D721Med (cell line): ENCODE data around the gene OR2M5.

ENCODE experiments used
- DNase-seq: peaks from one replicate; pipeline ENCODE4 v3.0.0; 2011; ENCODE audit warnings: low spot score; ENCODE audit not compliant: insufficient read length
- FAIRE-seq: peaks from 2 replicates; lab custom pipeline; 2011; peaks lifted over from hg19 to GRCh38; lab: Jason Lieb, UNC
- TF ChIP-seq, protein P1 (sequence below): IDR thresholded peaks from 2 replicates; pipeline ENCODE4 v1.5.1; 2012; ENCODE audit warnings: mild to moderate bottlenecking, control low read depth; ENCODE audit not compliant: insufficient read depth; ENCODE audit errors: missing control alignments

Gene OR2M5

DNA sequence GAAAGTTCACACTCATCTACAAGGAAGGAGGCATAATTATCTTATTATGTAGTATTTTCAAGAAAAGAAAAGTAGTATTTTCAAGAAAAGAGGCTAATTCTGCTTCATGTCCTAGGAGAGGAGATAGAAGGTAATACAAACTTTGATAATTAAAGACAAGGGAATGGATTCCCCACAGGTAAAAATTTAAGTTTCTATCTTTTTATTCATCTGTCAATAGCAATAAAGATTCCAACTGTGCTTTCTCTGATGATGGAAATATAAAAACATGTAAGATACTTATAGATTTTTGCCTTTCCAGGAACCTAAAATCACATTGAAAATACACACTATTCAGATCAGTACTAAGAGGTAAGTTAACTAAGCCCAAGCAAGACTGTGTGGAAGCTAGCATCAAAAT lies 29.6 kb downstream of the OR2M5 start, which contains the start of gene OR2M2:
TSS of gene OR2M2 (plus strand) at position 301 of the 400 bp plus-strand sequence. CDS start 5,165 bp downstream, outside the sequence.
- FAIRE-seq (no peak), DNase-seq (no peak)

DNA sequence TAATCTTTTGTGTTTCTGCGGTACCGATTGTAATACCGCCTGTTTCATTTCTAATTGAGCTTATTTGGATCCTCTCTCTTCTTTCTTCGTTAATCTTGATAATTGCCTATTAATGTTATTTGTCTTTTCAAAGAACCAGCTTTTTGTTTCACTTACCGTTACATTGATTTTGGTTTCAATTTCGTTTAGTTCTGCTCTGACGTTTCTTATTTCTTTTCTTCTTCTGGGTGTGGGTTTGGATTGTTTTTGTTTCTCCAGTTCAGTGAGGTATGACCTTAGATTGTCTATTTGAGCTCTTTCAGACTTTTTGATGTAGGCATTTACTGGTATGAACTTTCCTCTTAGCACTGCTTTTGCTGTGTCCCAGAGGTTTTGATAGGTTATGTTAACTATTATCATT lies 39.0 kb downstream of the OR2M5 start:
- TF ChIP-seq, protein P1, sequence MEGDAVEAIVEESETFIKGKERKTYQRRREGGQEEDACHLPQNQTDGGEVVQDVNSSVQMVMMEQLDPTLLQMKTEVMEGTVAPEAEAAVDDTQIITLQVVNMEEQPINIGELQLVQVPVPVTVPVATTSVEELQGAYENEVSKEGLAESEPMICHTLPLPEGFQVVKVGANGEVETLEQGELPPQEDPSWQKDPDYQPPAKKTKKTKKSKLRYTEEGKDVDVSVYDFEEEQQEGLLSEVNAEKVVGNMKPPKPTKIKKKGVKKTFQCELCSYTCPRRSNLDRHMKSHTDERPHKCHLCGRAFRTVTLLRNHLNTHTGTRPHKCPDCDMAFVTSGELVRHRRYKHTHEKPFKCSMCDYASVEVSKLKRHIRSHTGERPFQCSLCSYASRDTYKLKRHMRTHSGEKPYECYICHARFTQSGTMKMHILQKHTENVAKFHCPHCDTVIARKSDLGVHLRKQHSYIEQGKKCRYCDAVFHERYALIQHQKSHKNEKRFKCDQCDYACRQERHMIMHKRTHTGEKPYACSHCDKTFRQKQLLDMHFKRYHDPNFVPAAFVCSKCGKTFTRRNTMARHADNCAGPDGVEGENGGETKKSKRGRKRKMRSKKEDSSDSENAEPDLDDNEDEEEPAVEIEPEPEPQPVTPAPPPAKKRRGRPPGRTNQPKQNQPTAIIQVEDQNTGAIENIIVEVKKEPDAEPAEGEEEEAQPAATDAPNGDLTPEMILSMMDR = no peak
- FAIRE-seq (no peak), DNase-seq (no peak)

More for the DNA sequence above, 29.6 kb downstream of the OR2M5 start, which contains the start of gene OR2M2:
- TF ChIP-seq, protein P1 = no peak

DNA sequence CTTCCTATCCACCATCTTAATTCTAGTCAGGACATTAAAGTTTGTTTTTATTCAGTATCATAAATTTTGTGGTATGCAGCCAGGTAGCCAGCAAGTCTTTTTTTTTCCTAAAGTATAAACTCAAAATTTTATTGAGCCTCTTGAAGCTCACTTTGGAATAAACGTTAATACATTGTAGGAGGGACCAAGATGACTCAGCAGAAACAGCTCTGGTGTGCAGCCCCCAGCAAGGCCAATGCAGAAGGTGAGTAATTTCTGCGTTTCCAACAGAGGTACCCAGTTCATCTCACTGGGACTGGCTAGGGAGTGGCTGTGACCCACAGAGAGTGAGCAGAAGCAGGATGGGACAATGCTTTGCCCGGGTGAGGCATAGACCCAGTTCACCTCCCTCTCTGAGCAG lies 42.4 kb downstream of the OR2M5 start:
- TF ChIP-seq, protein P1 = no peak
- no peak for FAIRE-seq
- DNase-seq = no peak

DNA sequence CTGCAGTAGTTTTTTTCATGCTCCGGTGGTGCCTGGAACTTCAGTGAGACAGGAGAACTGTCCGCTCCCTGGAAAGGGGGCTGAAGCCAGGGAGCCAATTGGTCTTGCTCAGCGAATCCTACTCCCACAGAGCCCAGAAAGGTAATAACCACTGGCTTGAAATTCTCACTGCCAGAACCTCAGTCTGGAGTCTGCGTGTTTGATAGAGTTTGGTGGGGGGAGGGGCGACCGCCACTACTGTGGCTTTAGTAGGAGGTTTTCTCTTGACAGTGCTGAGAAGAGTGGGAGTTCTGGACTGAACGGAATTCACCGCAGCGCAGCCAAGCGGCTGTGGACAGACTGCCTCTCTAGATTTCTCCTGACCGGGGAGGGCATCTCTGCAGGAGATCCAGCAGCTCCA lies 44.1 kb downstream of the OR2M5 start:
- FAIRE-seq (no peak), DNase-seq (no peak)
- TF ChIP-seq, protein P1 = no peak

DNA sequence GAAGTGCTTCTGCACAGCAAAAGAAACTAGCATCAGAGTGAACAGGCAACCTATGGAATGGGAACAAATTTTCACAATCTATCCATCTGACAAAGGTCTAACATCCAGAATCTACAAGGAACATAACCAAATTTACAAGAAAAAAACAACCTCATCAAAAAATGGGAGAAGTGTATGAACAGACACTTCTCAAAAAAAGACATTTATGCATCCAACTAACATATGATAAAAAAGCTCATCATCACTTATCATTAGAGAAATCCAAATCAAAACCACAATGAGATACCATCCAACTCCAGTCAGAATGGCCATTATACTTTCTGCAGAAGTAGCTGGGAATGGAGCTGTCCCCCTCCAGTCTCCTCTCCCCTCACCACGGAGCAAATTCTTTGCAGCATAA lies 49.2 kb downstream of the OR2M5 start:
- TF ChIP-seq, protein P1 = no peak

More for the DNA sequence above, 49.2 kb downstream of the OR2M5 start:
- DNase-seq (no peak), FAIRE-seq (no peak)
